Tibial artery (tissue), 4 donors: Measurements from ENCODE around the gene CFAP298.

Source experiments
- DNase-seq, 2 donors: peaks; one replicate each; pipeline ENCODE4 v3.0.0-alpha.2; 2019
- H3K27ac ChIP-seq, 2 donors: fragments of 200-600 bp; sonication (generic) in 1 of 2; 1 replicate in 1 of 2; 2 replicates in 1 of 2; pipeline ENCODE4 v1.5.1; 2018 to 2019; ENCODE audit warnings: mild to moderate bottlenecking in 1 of 2
- H3K27me3 ChIP-seq, 2 donors: fragments of 200-600 bp; sonication (generic) in 1 of 2; one replicate each; pipeline versions ENCODE4 v1.5.1 to v1.6.0; 2016 to 2019
- H3K36me3 ChIP-seq, 3 donors: fragments of 200-600 bp; sonication (generic) in 2 of 3; one replicate each; pipeline ENCODE4 v1.5.1; 2016 to 2019; ENCODE audit warnings: mild to moderate bottlenecking in 2 of 3
- H3K4me1 ChIP-seq, 4 donors: fragments of 200-600 bp; sonication (generic) in 2 of 4; 1 replicate in 3 of 4; 2 replicates in 1 of 4; pipeline ENCODE4 v1.5.1; 2016 to 2019
- H3K4me3 ChIP-seq, 2 donors: fragments of 200-600 bp; sonication (generic) in 1 of 2; 1 replicate in 1 of 2; 2 replicates in 1 of 2; pipeline ENCODE4 v1.5.1; 2018 to 2019; ENCODE audit warnings: mild to moderate bottlenecking in 2 of 2
- H3K9me3 ChIP-seq, 3 donors: fragments of 200-600 bp; sonication (generic) in 1 of 3; one replicate each; pipeline ENCODE4 v1.5.1; 2016 to 2019
- CTCF ChIP-seq, 2 experiments: fragments of 200-600 bp in 1 of 2; fragments of 450-650 bp in 1 of 2; IDR thresholded peaks; one replicate each; pipeline ENCODE4 v1.5.1; 2017 to 2019; ENCODE audit warnings: antibody characterized with exemption in 2 of 2, mild to moderate bottlenecking in 1 of 2, moderate library complexity in 1 of 2
- intact Hi-C: fragments of 100-400 bp; cut with DNase I; formaldehyde crosslinking; loops from one replicate; pipeline ENCODE4 v1.15.0; 2023; ENCODE audit warnings: low total_unique reads

Gene CFAP298

DNA sequence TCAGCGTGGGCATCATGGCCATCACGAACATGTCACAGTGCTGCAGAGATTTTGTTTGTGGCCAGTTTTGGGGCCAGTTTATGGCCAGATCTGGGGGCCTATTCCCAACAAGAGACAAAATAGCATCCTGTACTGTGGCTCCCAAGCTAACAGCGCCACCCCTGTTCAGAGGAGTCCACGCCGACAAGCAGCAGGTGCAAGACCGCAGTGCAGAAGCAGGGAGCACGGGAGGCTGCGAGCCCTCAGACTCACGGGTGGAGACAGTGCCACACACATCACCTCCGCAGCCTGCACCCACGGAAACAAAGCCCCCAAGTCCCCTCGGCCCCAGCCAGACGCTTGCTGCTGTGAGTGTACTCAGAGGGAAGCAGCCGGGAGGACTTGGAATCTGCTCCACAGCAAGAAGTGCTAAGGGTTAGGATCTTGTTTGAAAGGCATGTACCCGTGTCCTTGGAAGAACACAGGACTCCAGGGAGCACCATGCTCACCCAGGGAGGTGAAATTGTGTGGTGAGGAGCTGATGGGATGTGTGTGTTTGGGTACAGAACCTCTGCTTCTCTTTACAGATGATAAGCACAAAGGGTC lies 34.0 kb downstream of the CFAP298 start:
- DNase-seq: no peak
- no peaks in the 10 kb centered on the region for H3K27me3 ChIP-seq
- no peaks in the 10 kb centered on the region for H3K4me1 ChIP-seq
- H3K4me3 ChIP-seq: no peak overlapping the region
- peaks cover 0 to 4% (median 0%) of the 10 kb centered on the region in 3 donors for H3K36me3 ChIP-seq
- no peak overlapping the region for H3K27ac ChIP-seq
- TF ChIP-seq CTCF (IDR thresholded peaks at IDR 0.05): no peak
- no peaks in the 10 kb centered on the region for H3K9me3 ChIP-seq
- intact Hi-C loops: no loop called here

DNA sequence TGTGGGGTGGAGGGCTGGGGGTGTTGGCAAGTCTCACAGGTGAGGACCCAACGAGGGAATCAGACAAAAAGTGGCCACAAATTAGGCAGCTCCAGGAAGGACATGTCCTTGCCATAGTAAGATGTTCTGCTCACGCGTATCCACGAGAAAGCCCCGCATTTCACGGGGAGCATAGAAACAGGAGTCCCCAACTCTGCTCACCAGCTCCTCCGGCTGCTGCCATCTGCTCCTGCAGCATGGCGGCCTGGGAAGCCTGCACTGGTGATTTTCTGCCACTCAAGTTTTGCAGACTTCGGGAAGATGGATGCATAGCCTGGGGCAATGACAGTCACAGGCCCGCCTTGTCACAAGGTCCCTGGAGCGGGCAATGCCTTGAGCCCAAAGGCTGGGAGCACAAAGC lies 36.2 kb downstream of the CFAP298 start:
- TF ChIP-seq CTCF (IDR thresholded peaks at IDR 0.05): no peak
- no peak overlapping the region for H3K4me3 ChIP-seq
- H3K27ac ChIP-seq: no peak overlapping the region
- no peaks in the 10 kb centered on the region for H3K4me1 ChIP-seq
- no peaks in the 10 kb centered on the region for H3K9me3 ChIP-seq
- peaks cover 0 to 4% (median 0%) of the 10 kb centered on the region in 3 donors for H3K36me3 ChIP-seq
- no peak for DNase-seq
- peaks cover 0 to 6% of the 10 kb centered on the region in 2 donors for H3K27me3 ChIP-seq
- intact Hi-C loops: no loop called here

GRCh38 chr21:32574946-32575925 lies 36.9 kb downstream of the CFAP298 start:
- peaks cover 0 to 4% (median 0%) of the 10 kb centered on the region in 3 donors for H3K36me3 ChIP-seq
- H3K9me3 ChIP-seq: no peaks in the 10 kb centered on the region
- intact Hi-C loops: no loop called here
- no peak for DNase-seq
- no peaks in the 10 kb centered on the region for H3K4me1 ChIP-seq
- H3K4me3 ChIP-seq: no peak overlapping the region
- H3K27me3 ChIP-seq: peaks cover 0 to 6% of the 10 kb centered on the region in 2 donors
- no peak for TF ChIP-seq CTCF (IDR thresholded peaks at IDR 0.05)
- H3K27ac ChIP-seq: no peak overlapping the region

DNA sequence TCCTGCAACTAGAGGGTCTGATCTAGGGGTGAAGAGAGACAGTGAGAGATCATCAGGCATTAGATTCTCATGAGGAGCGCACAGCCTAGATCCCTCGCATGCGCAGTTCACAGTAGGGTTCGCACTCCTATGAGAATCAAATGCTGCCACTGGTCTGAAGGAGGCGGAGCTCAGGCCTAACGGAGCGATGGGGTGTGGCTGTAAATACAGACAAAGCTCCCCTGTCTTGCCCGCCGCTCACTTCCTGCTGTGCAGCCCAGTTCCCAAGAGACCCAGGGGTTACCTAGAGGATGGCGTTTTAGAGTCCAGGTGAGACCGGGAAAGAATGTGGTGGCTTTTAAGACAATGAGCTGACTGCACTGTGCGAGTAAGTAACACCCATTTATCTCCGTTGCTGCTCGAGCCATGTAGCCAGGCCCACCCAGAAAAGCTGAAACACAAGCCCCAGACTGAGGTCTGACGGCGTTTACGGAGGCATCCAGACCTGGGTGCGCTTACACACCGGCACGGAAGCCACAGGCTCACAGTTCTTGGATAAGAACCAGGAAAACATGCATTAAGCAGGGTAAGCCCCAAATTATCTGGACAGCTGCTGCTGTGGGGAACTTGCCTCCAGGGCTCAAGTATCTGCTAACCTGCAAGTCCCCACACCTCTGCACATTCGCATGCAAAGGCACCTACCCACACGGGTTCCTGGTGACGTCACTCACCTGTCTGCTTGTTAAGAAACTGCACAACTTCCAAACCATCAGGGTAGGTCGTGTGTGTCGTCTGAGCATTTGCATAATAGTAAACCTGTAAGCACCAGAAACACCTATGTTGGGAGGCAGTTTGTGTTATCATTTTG lies 39.4 kb downstream of the CFAP298 start:
- Histone ChIP-seq H3K27ac (no peak overlapping the region), H3K4me3 (no peak overlapping the region), H3K4me1 (peaks cover 0 to 8% (median 3%) of the 10 kb centered on the region in 4 donors), H3K9me3 (no peaks in the 10 kb centered on the region), H3K36me3 (no peaks in the 10 kb centered on the region), H3K27me3 (peaks cover 0 to 6% of the 10 kb centered on the region in 2 donors)
- intact Hi-C loops: no loop called here
- TF ChIP-seq CTCF (IDR thresholded peaks at IDR 0.05): no peak
- DNase-seq: no peak

DNA sequence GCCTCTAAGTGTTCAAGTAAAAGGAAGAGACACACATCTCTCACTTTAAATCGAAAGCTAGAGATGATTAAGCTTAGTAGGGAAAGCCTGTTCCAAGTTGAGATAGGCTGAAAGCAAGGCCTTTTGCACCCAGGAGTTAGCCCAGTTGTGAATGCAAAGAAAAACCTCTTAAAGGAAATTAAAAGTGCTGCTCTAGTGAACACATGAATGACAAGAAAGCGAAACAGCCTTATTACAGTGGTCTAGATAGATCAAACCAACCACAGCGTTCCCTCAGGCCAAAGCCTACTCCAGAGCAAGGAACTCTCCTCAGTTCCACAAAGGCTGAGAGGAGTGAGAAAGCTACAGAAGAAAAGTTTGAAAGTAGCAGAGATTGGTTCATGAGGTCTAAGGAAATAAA lies 41.7 kb downstream of the CFAP298 start:
- intact Hi-C loops: no loop called here
- Histone ChIP-seq H3K27me3 (peaks cover 0 to 6% of the 10 kb centered on the region in 2 donors), H3K9me3 (no peaks in the 10 kb centered on the region), H3K27ac (no peak overlapping the region), H3K36me3 (no peaks in the 10 kb centered on the region), H3K4me3 (no peak overlapping the region), H3K4me1 (peaks cover 0 to 19% (median 4%) of the 10 kb centered on the region in 4 donors)
- DNase-seq: no peak
- TF ChIP-seq CTCF (IDR thresholded peaks at IDR 0.05): no peak
